A549 (cell line): ENCODE data around the gene ADAMTSL5.

Experiments used
- EP300 ChIP-seq, 2 experiments: fragments of >200 bp; sonication (Bioruptor Twin); formaldehyde crosslinking; IDR thresholded peaks; 2 replicates in 1 of 2; 3 replicates in 1 of 2; pipeline ENCODE4 v1.6.1; 2016 to 2017
- POLR2A ChIP-seq: IDR thresholded peaks from 2 replicates; pipeline ENCODE4 v1.6.1; 2012; ENCODE audit warnings: mild to moderate bottlenecking, low read length
- TF ChIP-seq, protein P1 (sequence below): fragments of >200 bp; sonication (Bioruptor Twin); formaldehyde crosslinking; IDR thresholded peaks from 3 replicates; pipeline ENCODE4 v1.5.1; 2016

DNA sequence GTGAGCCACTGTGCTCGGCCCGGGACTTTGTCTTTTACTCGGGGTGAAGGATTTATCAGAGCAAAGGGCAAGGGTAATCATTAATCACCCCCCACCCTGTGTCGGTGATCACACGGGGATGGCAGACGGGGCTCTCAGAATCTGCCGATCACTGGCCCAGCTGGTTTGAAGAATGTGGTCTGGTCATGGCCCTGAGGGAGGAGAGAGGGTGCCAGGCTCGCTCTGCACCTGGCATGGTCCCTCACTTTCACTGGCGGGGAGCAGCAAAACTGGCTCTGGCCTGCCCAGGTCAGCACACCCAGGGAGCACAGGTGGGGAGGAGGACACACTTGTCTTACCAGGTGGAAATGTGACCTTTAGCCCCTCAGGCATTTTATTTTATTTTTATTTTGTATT, 11.6 kb downstream of the ADAMTSL5 start:
- TF ChIP-seq EP300 (IDR thresholded peaks at IDR 0.05) (no peak), POLR2A (no peak)
- TF ChIP-seq, protein P1, sequence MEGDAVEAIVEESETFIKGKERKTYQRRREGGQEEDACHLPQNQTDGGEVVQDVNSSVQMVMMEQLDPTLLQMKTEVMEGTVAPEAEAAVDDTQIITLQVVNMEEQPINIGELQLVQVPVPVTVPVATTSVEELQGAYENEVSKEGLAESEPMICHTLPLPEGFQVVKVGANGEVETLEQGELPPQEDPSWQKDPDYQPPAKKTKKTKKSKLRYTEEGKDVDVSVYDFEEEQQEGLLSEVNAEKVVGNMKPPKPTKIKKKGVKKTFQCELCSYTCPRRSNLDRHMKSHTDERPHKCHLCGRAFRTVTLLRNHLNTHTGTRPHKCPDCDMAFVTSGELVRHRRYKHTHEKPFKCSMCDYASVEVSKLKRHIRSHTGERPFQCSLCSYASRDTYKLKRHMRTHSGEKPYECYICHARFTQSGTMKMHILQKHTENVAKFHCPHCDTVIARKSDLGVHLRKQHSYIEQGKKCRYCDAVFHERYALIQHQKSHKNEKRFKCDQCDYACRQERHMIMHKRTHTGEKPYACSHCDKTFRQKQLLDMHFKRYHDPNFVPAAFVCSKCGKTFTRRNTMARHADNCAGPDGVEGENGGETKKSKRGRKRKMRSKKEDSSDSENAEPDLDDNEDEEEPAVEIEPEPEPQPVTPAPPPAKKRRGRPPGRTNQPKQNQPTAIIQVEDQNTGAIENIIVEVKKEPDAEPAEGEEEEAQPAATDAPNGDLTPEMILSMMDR: no peak
